Cerebellar nuclear complex (tissue), 1 donor: ENCODE results near the gene KRT1.

Source experiments
- DNase-seq, 2 experiments: peaks; one replicate each; lab custom pipeline; 2025; lab: John Stamatoyannopoulos, UW

Gene KRT1

GRCh38 chr12:52660934-52661499 lies 19.2 kb downstream of the KRT1 start:
- no peak for DNase-seq

DNA sequence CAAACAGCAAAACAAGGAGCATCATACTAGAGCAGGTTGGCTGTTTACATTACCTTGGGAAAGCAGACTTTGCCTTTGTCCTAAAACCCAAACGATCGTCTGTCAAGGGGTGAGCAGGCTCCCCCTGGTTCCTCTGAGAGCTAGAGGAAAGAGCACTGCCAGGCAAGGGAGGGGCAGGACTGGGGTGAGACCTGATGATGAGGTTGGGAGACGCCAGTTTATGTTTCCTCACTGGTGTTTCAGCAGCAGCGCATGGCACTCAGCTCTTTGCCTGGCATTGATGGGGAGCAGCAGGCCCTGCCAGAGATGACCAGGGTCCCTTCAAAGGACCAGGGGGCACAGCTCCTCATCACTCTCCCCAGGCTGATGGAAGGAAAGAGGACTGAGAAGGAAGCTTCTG lies 20.3 kb downstream of the KRT1 start:
- no peak for DNase-seq

DNA sequence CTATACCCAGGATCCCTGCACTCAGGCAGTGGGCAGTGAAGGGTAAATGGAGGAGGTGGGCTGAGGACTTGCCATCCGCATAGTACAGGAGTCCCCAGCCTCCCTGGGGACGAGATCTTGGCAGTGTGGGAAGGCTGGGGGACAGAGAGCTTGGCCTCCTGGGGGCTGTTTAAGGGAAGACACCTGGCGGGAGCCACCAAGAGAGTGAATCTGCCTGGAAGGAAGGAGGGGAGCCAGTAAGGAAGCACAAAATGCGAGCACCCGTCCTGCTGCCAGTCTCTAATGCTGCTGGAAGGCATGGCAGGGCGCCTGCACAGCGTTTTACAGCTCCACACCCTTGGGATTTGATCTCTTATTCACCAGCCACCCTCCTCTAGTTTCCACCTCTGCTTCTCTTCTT lies 20.8 kb downstream of the KRT1 start:
- no peak for DNase-seq

- DNase-seq: no peak
These were observed 22.0 kb downstream of the KRT1 start for GRCh38 chr12:52658196-52658595.

GRCh38 chr12:52657250-52657902 lies 22.8 kb downstream of the KRT1 start:
- DNase-seq: no peak

DNA sequence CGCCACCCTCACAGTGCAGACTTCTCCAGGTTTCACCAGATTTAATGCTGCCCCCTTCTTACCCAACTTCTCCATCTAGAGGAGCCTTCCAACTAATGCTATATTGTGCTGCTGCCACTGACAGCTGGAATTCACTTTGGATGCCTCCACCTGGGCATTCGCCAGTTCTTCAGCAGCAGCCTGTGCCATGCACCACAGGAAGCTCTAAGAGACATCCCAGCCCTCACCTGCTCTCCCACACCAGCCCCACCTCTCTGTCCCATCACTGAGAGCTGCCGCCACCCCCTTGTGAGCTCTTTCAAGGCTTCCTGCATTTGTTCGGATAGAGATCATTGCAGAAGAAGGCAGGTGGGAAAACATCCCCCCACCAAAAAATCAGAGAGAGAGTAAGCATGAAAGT lies 23.6 kb downstream of the KRT1 start:
- no peak for DNase-seq

- DNase-seq: no peak
These were observed 24.5 kb downstream of the KRT1 start for GRCh38 chr12:52655720-52656124.

DNA sequence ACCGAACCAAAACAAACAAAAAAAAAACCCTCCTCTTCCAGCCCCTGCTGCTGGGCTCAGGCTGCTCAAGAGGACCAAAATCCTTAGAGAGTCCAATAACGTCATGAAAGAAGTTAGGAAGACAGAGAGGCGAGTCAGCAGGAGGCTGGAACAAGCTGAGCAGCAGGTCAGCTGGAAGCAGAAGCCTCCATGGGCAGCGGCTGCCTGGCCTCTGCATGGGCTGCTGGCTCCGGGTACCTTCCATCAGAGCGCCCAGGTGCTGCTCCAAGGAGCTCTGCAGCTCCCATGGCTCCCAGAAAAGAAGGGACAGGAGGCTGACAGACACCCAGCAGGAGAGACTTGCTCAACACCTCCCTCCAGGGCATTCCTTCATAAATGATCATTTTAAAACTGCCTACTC lies 25.0 kb downstream of the KRT1 start:
- no peak for DNase-seq

GRCh38 chr12:52651726-52652261 lies 28.4 kb downstream of the KRT1 start, which contains the start of gene KRT2:
KRT2 (minus strand) TSS chr12:52652211; CDS start chr12:52652142, 69 bp downstream.
- no peak for DNase-seq

GRCh38 chr12:52650520-52651081 lies 29.6 kb downstream of the KRT1 start:
- no peak for DNase-seq

DNA sequence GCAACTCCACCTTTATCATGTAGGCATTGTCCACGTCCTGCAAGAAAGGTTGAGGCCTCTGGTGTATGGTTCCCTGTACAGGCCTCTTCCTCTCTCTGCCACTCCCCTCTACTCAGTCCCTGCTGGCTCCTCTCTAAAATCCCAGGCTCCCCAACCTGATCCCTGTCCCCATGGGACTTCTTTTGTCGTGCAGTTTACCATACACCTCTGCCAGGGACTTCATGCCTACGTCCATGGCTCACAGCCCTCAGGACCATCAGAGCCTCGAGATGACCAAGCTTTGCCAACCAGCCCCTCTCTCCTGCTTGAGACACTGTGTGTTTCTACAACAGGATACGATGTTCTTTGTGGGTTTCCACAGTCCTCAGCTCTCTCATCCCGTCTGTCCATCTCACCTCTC lies 31.1 kb downstream of the KRT1 start:
- DNase-seq: no peak

DNA sequence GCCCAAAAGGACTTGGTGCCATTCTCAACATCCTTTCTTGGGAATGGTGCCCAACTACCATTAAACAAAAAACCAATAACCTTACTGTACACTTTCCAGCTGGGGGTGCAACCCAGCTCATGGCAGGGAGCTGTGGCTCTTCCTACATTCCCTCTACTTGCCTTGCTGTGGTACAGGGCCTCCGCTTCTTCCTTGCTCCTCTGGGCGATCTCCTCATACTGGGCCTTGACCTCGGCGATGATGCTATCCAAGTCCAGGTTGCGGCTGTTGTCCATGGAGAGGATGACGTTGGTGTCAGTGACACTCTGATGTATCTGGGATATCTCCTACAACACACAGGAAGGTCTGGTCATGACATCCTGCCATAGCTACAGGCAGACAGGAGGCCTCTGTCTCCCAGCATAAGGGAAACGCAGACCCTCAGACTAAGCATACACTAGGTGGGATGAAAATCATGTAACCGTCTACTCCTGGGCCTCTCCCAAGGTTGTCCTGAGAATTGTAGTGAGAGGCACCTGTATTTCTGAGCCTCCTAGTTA lies 32.1 kb downstream of the KRT1 start:
- no peak for DNase-seq

GRCh38 chr12:52647601-52648000 lies 32.6 kb downstream of the KRT1 start:
- no peak for DNase-seq

- DNase-seq: no peak
These were observed 33.6 kb downstream of the KRT1 start for GRCh38 chr12:52646613-52647012.

GRCh38 chr12:52645982-52646381 lies 34.2 kb downstream of the KRT1 start:
- no peak for DNase-seq

DNA sequence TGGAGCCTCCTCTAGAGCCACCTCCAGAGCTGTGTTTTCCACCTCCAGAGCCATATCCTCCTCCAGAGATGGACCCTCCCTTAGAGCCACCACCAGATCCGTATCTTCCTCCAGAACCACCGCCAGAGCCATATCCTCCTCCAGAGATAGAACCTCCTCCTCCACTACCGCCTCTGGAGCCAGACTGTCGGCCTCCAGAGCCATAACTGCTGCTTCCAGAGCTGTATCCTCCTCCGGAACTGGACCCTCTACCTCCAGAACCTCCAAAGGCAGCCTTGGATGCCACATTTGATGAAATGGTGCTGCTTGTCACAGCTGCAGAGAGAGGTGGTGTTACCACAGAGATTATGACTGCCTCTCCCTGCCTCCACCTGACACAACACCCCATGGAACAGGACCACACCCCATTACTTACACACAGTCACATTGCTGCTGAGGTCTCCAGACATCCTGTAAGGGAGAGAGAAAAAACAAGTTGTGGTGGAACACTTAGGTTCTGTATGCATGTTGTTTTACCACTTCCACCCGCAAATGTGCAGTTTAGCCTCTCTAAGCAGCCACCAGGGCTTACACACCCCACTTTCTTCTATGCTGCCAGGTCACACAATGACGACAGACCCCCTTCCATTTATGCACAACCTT lies 35.0 kb downstream of the KRT1 start:
- no peak for DNase-seq

GRCh38 chr12:52644078-52644415 lies 36.2 kb downstream of the KRT1 start:
- no peak for DNase-seq

GRCh38 chr12:52643233-52644077 lies 36.8 kb downstream of the KRT1 start:
- no peak for DNase-seq

- no peak for DNase-seq
These were observed 38.7 kb downstream of the KRT1 start for GRCh38 chr12:52641468-52641867.

GRCh38 chr12:52637299-52637698 lies 42.9 kb downstream of the KRT1 start:
- DNase-seq: no peak

- DNase-seq: no peak
These were observed 43.5 kb downstream of the KRT1 start for GRCh38 chr12:52636592-52637258.
